ENCODE data around the gene TMEM89.

DNA sequence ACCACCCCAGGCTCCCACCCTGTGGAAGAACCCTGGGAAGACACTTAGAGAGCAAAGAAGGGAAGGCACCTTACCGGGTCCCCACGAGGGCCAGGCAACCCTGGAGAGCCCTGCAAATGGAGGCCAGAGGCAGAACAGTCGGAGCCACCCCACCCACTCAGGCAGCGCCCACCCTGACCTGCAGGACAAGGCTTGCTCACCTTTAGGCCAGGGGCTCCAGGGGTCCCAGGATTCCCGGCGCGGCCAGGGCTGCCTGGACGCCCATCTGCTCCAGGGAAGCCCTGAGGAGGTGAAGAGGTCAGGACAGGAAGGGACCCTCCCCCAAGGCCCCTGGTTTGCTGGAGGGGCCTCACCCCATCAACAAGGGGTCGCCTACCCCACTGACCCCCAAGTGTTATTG lies 36.7 kb downstream of the TMEM89 start:
- TF ChIP-seq FOXM1 (IDR thresholded peaks at IDR 0.05; ENCODE audit: borderline replicate concordance) (no peak), ARNT (IDR thresholded peaks at IDR 0.05) (no peak), CTBP1 (IDR thresholded peaks at IDR 0.05; ENCODE audit: borderline replicate concordance) (no peak), SUZ12 (IDR thresholded peaks at IDR 0.05) (no peak), FOXA1 (IDR thresholded peaks at IDR 0.05) (no peak)

Measured in HEK293T (cell line).